ENCODE data around the gene RGL2. TPM values are rescaled to one million over a fixed set of nuclear protein-coding genes. Genes with fewer than 3 reads are reported as not detected.
"Not testable (repeated sequence)": the region's sequence is repeated elsewhere in the genome, so short reads cannot be mapped to it uniquely, and the experiment has no call there.

The RGL2 gene
- total RNA-seq, 1 experiment from 2014 or later: 35.1 TPM

- H3K79me2 ChIP-seq (ENCODE audit: low read length): peaks cover 44% of the 10 kb centered on the region
- peaks cover 10% of the 10 kb centered on the region; the same call in 1 of the 2 replicates for H3K36me3 ChIP-seq (ENCODE audit: insufficient read depth, low read length)
Observed at GRCh38 chr6:33292996-33293682, 5.6 kb downstream of the RGL2 start.

GRCh38 chr6:33290459-33290858 lies 8.3 kb downstream of the RGL2 start:
- H3K36me3 ChIP-seq (ENCODE audit: insufficient read depth, low read length): peaks cover 25% of the 10 kb centered on the region; the same call in 1 of the 2 replicates
- H3K79me2 ChIP-seq (ENCODE audit: low read length): peaks cover 46% of the 10 kb centered on the region
- peak overlapping the region; percentile 88 for H3K4me3 ChIP-seq (ENCODE audit: low read length)
- H3K27ac ChIP-seq (ENCODE audit: low read length): no peak overlapping the region
- H3K9me3 ChIP-seq (ENCODE audit: low read length): no peaks in the 10 kb centered on the region
- no peak for DNase-seq
- H2AFZ ChIP-seq (ENCODE audit: low read length): no peak overlapping the region
- H3K9ac ChIP-seq (ENCODE audit: low read length): peak overlapping the region; percentile 88
- H3K27me3 ChIP-seq (ENCODE audit: low read length): no peaks in the 10 kb centered on the region
- H3K4me1 ChIP-seq (ENCODE audit: low read length): peaks cover 23% of the 10 kb centered on the region
- no peaks in the 10 kb centered on the region for H3K9me2 ChIP-seq (replicated peaks; ENCODE audit: insufficient read depth, low read length)
- no peaks in the 10 kb centered on the region for H4K20me1 ChIP-seq (ENCODE audit: insufficient read depth, low read depth, low read length)
- H3K4me2 ChIP-seq (ENCODE audit: low read depth, low read length, poor library complexity, severe bottlenecking): peak overlapping the region; percentile 68

More at GRCh38 chr6:33292996-33293682, 5.6 kb downstream of the RGL2 start:
- H3K4me1 ChIP-seq (ENCODE audit: low read length): peaks cover 27% of the 10 kb centered on the region
- no peak overlapping the region for H3K9ac ChIP-seq (ENCODE audit: low read length)
- no peak for DNase-seq
- H4K20me1 ChIP-seq (ENCODE audit: insufficient read depth, low read depth, low read length): no peaks in the 10 kb centered on the region
- no peaks in the 10 kb centered on the region for H3K9me2 ChIP-seq (replicated peaks; ENCODE audit: insufficient read depth, low read length)
- H3K9me3 ChIP-seq (ENCODE audit: low read length): no peaks in the 10 kb centered on the region
- no peak overlapping the region for H3K4me3 ChIP-seq (ENCODE audit: low read length)
- no peak overlapping the region for H2AFZ ChIP-seq (ENCODE audit: low read length)
- H3K27ac ChIP-seq (ENCODE audit: low read length): no peak overlapping the region
- no peaks in the 10 kb centered on the region for H3K27me3 ChIP-seq (ENCODE audit: low read length)
- H3K4me2 ChIP-seq (ENCODE audit: low read depth, low read length, poor library complexity, severe bottlenecking): no peak overlapping the region

DNA sequence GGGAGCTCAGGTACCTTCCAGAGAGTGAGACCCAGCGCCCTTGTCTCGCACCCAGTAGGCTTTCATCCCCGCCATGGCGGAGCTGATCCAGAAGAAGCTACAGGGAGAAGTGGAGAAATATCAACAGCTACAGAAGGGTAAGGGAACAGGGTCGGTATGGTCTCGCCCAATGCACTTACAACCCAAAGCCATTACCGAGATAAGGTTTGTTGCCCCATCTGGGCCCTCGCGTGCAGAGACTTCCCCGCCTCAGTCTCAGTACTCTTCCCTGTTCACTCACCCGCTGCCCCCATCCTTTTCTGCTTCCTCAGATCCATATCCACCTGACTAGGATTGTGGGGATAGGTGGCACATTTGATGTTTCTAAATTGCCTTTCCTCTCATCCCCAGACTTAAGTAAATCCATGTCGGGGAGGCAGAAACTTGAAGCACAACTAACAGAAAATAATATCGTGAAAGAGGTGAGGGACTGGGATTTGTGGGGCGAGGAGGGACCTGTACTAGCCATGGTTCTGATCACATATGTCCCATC lies 8.9 kb downstream of the RGL2 start:
- peaks cover 46% of the 10 kb centered on the region for H3K79me2 ChIP-seq (ENCODE audit: low read length)
- H3K9ac ChIP-seq (ENCODE audit: low read length): peak overlapping the region; percentile 88
- DNase-seq: no peak

DNA sequence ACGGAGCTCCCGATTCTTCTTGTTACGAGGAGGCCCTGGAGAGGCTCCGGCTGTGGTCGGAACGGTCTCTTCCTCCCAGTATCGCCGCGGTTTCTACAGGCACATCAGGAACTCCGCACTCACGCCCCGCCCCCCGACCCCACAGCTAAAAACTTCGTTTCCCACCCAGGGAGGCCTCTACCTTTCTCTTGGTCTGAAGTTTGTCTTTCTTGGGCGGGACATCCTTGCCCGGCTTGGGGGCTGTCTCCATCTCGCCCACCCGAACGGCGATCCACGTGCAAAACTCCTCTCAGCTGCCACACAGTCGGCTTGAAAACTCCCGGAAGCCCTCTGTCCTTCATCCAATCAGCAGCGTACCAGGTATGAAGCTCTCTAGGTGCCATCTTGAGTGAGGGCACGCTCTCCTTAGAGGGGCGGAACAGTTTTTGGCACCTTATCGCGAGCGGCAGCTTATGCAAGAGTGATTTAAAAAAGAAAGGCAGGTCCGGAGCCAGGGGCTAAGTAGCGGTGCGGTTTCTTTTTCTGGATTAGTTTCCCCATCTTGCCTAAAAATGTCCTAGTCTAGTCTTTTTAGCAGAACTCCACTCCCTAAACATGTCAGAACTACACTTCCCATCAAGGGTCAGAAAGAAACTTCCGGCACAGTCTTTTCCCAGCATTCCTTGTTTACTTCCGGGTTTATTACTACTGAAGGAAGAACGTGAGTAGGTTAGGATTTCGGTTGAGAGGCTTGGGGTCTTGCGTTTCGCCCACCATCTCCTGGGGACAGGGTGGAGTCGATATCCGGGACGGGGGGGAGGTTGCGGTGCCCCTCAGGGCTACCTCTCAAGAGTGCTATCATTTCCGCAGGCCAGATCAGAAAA lies 9.6 kb downstream of the RGL2 start, which contains the start of the genes PFDN6 and WDR46:
Gene PFDN6 (plus strand): TSS at position 681 of the 863 bp plus-strand sequence. CDS start 256 bp downstream, outside the sequence.
Gene WDR46 (minus strand): TSS at position 319 of the 863 bp plus-strand sequence. CDS start 69 bp downstream, at position 250.
- Histone ChIP-seq H3K79me2 (ENCODE audit: low read length) (peaks cover 50% of the 10 kb centered on the region), H3K9me2 (replicated peaks; ENCODE audit: insufficient read depth, low read length) (no peaks in the 10 kb centered on the region), H4K20me1 (ENCODE audit: insufficient read depth, low read depth, low read length) (no peaks in the 10 kb centered on the region), H3K9ac (ENCODE audit: low read length) (peak within 1 kb of the TSS; percentile 88), H3K4me1 (ENCODE audit: low read length) (peaks cover 23% of the 10 kb centered on the region), H3K27ac (ENCODE audit: low read length) (peak within 1 kb of the TSS; percentile 13; the same call in 1 of the 2 replicates), H2AFZ (ENCODE audit: low read length) (peak within 1 kb of the TSS; percentile 96), H3K36me3 (ENCODE audit: insufficient read depth, low read length) (peaks cover 32% of the 10 kb centered on the region; the same call in 1 of the 2 replicates), H3K4me3 (ENCODE audit: low read length) (peak within 1 kb of the TSS; percentile 88), H3K27me3 (ENCODE audit: low read length) (no peaks in the 10 kb centered on the region), H3K4me2 (ENCODE audit: low read depth, low read length, poor library complexity, severe bottlenecking) (peak within 1 kb of the TSS; percentile 68), H3K9me3 (ENCODE audit: low read length) (no peaks in the 10 kb centered on the region)
- DNase-seq: peak; percentile 96

More for the DNA sequence above, 8.9 kb downstream of the RGL2 start:
- Histone ChIP-seq H3K27me3 (ENCODE audit: low read length) (no peaks in the 10 kb centered on the region), H3K36me3 (ENCODE audit: insufficient read depth, low read length) (peaks cover 25% of the 10 kb centered on the region; the same call in 1 of the 2 replicates), H3K4me3 (ENCODE audit: low read length) (peak overlapping the region; percentile 88), H3K27ac (ENCODE audit: low read length) (peak overlapping the region; percentile 13; the same call in 1 of the 2 replicates), H2AFZ (ENCODE audit: low read length) (no peak overlapping the region; the same call in 1 of the 2 replicates), H3K4me2 (ENCODE audit: low read depth, low read length, poor library complexity, severe bottlenecking) (peak overlapping the region; percentile 68), H3K9me2 (replicated peaks; ENCODE audit: insufficient read depth, low read length) (no peaks in the 10 kb centered on the region), H4K20me1 (ENCODE audit: insufficient read depth, low read depth, low read length) (no peaks in the 10 kb centered on the region), H3K4me1 (ENCODE audit: low read length) (peaks cover 23% of the 10 kb centered on the region), H3K9me3 (ENCODE audit: low read length) (no peaks in the 10 kb centered on the region)

GRCh38 chr6:33288141-33288920 lies 10.4 kb downstream of the RGL2 start:
- Histone ChIP-seq H3K36me3 (ENCODE audit: insufficient read depth, low read length) (peaks cover 32% of the 10 kb centered on the region; the same call in 1 of the 2 replicates), H3K79me2 (ENCODE audit: low read length) (peaks cover 50% of the 10 kb centered on the region), H3K4me3 (ENCODE audit: low read length) (peak overlapping the region; percentile 88), H3K9me3 (ENCODE audit: low read length) (no peaks in the 10 kb centered on the region), H4K20me1 (ENCODE audit: insufficient read depth, low read depth, low read length) (no peaks in the 10 kb centered on the region), H3K27me3 (ENCODE audit: low read length) (no peaks in the 10 kb centered on the region), H3K9ac (ENCODE audit: low read length) (peak overlapping the region; percentile 88), H3K4me2 (ENCODE audit: low read depth, low read length, poor library complexity, severe bottlenecking) (peak overlapping the region; percentile 68), H3K27ac (ENCODE audit: low read length) (peak overlapping the region; percentile 4; the same call in 1 of the 2 replicates), H3K4me1 (ENCODE audit: low read length) (peaks cover 23% of the 10 kb centered on the region), H3K9me2 (replicated peaks; ENCODE audit: insufficient read depth, low read length) (no peaks in the 10 kb centered on the region), H2AFZ (ENCODE audit: low read length) (peak overlapping the region; percentile 96; the same call in 1 of the 2 replicates)
- no peak for DNase-seq

- Histone ChIP-seq H3K36me3 (ENCODE audit: insufficient read depth, low read length) (peaks cover 32% of the 10 kb centered on the region; the same call in 1 of the 2 replicates), H3K79me2 (ENCODE audit: low read length) (peaks cover 50% of the 10 kb centered on the region), H3K27ac (ENCODE audit: low read length) (no peak overlapping the region), H3K4me3 (ENCODE audit: low read length) (peak overlapping the region; percentile 88), H3K4me2 (ENCODE audit: low read depth, low read length, poor library complexity, severe bottlenecking) (peak overlapping the region; percentile 68), H3K27me3 (ENCODE audit: low read length) (no peaks in the 10 kb centered on the region), H3K9me3 (ENCODE audit: low read length) (no peaks in the 10 kb centered on the region), H2AFZ (ENCODE audit: low read length) (no peak overlapping the region), H4K20me1 (ENCODE audit: insufficient read depth, low read depth, low read length) (no peaks in the 10 kb centered on the region), H3K9me2 (replicated peaks; ENCODE audit: insufficient read depth, low read length) (no peaks in the 10 kb centered on the region), H3K9ac (ENCODE audit: low read length) (peak overlapping the region; percentile 88), H3K4me1 (ENCODE audit: low read length) (peaks cover 23% of the 10 kb centered on the region)
- DNase-seq: no peak
Observed at GRCh38 chr6:33286946-33287914, 11.5 kb downstream of the RGL2 start.

DNA sequence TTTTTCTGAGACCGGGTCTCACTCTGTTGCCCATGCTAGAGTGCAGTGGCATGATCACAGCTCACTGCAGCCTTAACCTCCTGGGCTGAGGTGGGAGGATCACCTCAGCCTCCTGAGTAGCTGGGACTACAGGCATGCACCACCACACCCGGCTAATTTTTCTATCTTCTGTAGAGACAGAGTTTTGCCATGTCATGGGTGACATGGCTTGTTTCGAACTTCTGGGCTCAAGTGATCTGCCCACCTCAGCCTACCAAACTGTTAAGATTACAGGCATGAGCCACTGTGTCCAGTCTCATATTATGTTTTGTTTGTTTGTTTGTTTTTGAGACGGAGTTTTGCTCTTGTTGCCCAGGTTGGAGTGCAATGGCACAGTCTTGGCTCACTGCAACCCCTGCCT lies 13.5 kb downstream of the RGL2 start:
- not testable (repeated sequence) for H3K9me3 ChIP-seq (ENCODE audit: low read length); H2AFZ ChIP-seq (ENCODE audit: low read length); H3K4me3 ChIP-seq (ENCODE audit: low read length); H4K20me1 ChIP-seq (ENCODE audit: insufficient read depth, low read depth, low read length); H3K27ac ChIP-seq (ENCODE audit: low read length); H3K9me2 ChIP-seq (replicated peaks; ENCODE audit: insufficient read depth, low read length); H3K27me3 ChIP-seq (ENCODE audit: low read length); H3K4me2 ChIP-seq (ENCODE audit: low read depth, low read length, poor library complexity, severe bottlenecking); H3K9ac ChIP-seq (ENCODE audit: low read length); H3K4me1 ChIP-seq (ENCODE audit: low read length); DNase-seq
- peaks cover 37% of the 10 kb centered on the region for H3K79me2 ChIP-seq (ENCODE audit: low read length)
- H3K36me3 ChIP-seq (ENCODE audit: insufficient read depth, low read length): peaks cover 23% of the 10 kb centered on the region; the same call in 1 of the 2 replicates

All from Karpas-422 (cell line).